Uterus (tissue), 4 donors: Measurements from ENCODE around the gene ELOVL1. TPM values are rescaled to one million over a fixed set of nuclear protein-coding genes. Genes with fewer than 3 reads are reported as not detected.

Source experiments
- DNase-seq, 2 donors: peaks; one replicate each; pipeline ENCODE4 v3.0.0-alpha.2; 2019 to 2020
- H3K27ac ChIP-seq, 2 donors: fragments of 200-600 bp; sonication (generic); 1 replicate in 1 of 2; 2 replicates in 1 of 2; pipeline ENCODE4 v1.5.1; 2016 to 2018
- H3K27me3 ChIP-seq, 2 donors: fragments of 200-600 bp; sonication (generic); one replicate each; pipeline ENCODE4 v1.5.1; 2018 to 2019; ENCODE audit warnings: control low read depth in 1 of 2
- H3K36me3 ChIP-seq, 2 donors: fragments of 200-600 bp; sonication (generic); one replicate each; pipeline ENCODE4 v1.5.1; 2019; ENCODE audit warnings: control low read depth in 1 of 2
- H3K4me1 ChIP-seq, 2 donors: fragments of 200-600 bp; sonication (generic); one replicate each; pipeline ENCODE4 v1.5.1; 2018 to 2019; ENCODE audit warnings: control low read depth in 1 of 2
- H3K4me3 ChIP-seq, 2 donors: fragments of 200-600 bp; sonication (generic); 1 replicate in 1 of 2; 2 replicates in 1 of 2; pipeline ENCODE4 v1.5.1; 2018 to 2019; ENCODE audit warnings: mild to moderate bottlenecking in 1 of 2
- H3K9me3 ChIP-seq, 2 donors: fragments of 200-600 bp; sonication (generic); one replicate each; pipeline ENCODE4 v1.5.1; 2019; ENCODE audit warnings: control low read depth in 1 of 2
- CTCF ChIP-seq, 4 experiments: fragments of 200-600 bp in 2 of 4; fragments of 450-650 bp in 2 of 4; sonication (generic) in 2 of 4; IDR thresholded peaks; one replicate each; pipeline ENCODE4 v1.5.1; 2016 to 2019; ENCODE audit warnings: antibody characterized with exemption in 4 of 4, mild to moderate bottlenecking in 2 of 4, moderate library complexity in 1 of 4
- POLR2A ChIP-seq, 2 donors: fragments of 450-650 bp; IDR thresholded peaks; one replicate each; pipeline ENCODE4 v1.6.1; 2016; ENCODE audit warnings: antibody characterized with exemption in 2 of 2, mild to moderate bottlenecking in 1 of 2, moderate library complexity in 1 of 2
- intact Hi-C: fragments of 100-400 bp; cut with DNase I; formaldehyde crosslinking; loops from one replicate; pipeline ENCODE4 v1.15.1; 2023; ENCODE audit warnings: low total_unique reads
- total RNA-seq, 4 donors: library from RNA; depleted of rRNA in 3 of 4; stranded (reverse); fragments of >200 nt in 3 of 4; gene quantifications; one replicate each; pipeline versions ENCODE4 v1.1.0 to v1.2.4, GENCODE V29; 2014 to 2023
- donor health status: DM: yes; HTN: yes; CAD: no.

The ELOVL1 gene
- total RNA-seq, 4 donors from 2014 or later = 7.9 to 62.8 (median 34.9) TPM

GRCh38 chr1:43388613-43389012, 20.8 kb upstream of the ELOVL1 start:
- intact Hi-C loops = no loop called here

GRCh38 chr1:43387976-43388599, 20.3 kb upstream of the ELOVL1 start:
- Histone ChIP-seq H3K9me3 (no peaks in the 10 kb centered on the region), H3K4me1 (peaks cover 0 to 17% of the 10 kb centered on the region in 2 donors), H3K36me3 (no peaks in the 10 kb centered on the region), H3K27ac (no peak overlapping the region), H3K4me3 (peak overlapping the region in 1 of 2 donors; percentile 80), H3K27me3 (no peaks in the 10 kb centered on the region)
- TF ChIP-seq CTCF (IDR thresholded peaks at IDR 0.05) (no peak), POLR2A (IDR thresholded peaks at IDR 0.05) (no peak)
- DNase-seq = no peak
- intact Hi-C loops = no loop called here

More at GRCh38 chr1:43388613-43389012, 20.8 kb upstream of the ELOVL1 start:
- no peak for DNase-seq
- Histone ChIP-seq H3K4me3 (peak overlapping the region; percentile 74 to 80), H3K27me3 (no peaks in the 10 kb centered on the region), H3K4me1 (peaks cover 0 to 17% of the 10 kb centered on the region in 2 donors), H3K36me3 (no peaks in the 10 kb centered on the region), H3K9me3 (no peaks in the 10 kb centered on the region), H3K27ac (peak overlapping the region in 1 of 2 donors; percentile 74)
- TF ChIP-seq POLR2A (IDR thresholded peaks at IDR 0.05) (no peak), CTCF (IDR thresholded peaks at IDR 0.05) (no peak)

- TF ChIP-seq POLR2A (IDR thresholded peaks at IDR 0.05) (no peak), CTCF (IDR thresholded peaks at IDR 0.05) (no peak)
- intact Hi-C loops = no loop called here
- H3K9me3 ChIP-seq = no peaks in the 10 kb centered on the region
- no peak overlapping the region for H3K4me3 ChIP-seq
- H3K27ac ChIP-seq = no peak overlapping the region
- DNase-seq = no peak
- no peaks in the 10 kb centered on the region for H3K36me3 ChIP-seq
- peaks cover 0 to 17% of the 10 kb centered on the region in 2 donors for H3K4me1 ChIP-seq
- H3K27me3 ChIP-seq = no peaks in the 10 kb centered on the region
These were observed 18.9 kb upstream of the ELOVL1 start for GRCh38 chr1:43386676-43387075.

GRCh38 chr1:43383449-43383848, 15.6 kb upstream of the ELOVL1 start:
- Histone ChIP-seq H3K27me3 (no peaks in the 10 kb centered on the region), H3K36me3 (no peaks in the 10 kb centered on the region), H3K4me1 (peaks cover 0 to 6% of the 10 kb centered on the region in 2 donors), H3K27ac (no peak overlapping the region), H3K9me3 (no peaks in the 10 kb centered on the region), H3K4me3 (no peak overlapping the region)
- no peak for DNase-seq
- intact Hi-C loops = no loop called here
- TF ChIP-seq CTCF (IDR thresholded peaks at IDR 0.05) (no peak), POLR2A (IDR thresholded peaks at IDR 0.05) (no peak)

GRCh38 chr1:43382027-43382779, 14.4 kb upstream of the ELOVL1 start:
- Histone ChIP-seq H3K9me3 (no peaks in the 10 kb centered on the region), H3K4me3 (no peak overlapping the region), H3K4me1 (no peaks in the 10 kb centered on the region), H3K27ac (no peak overlapping the region), H3K27me3 (no peaks in the 10 kb centered on the region), H3K36me3 (no peaks in the 10 kb centered on the region)
- no peak for DNase-seq
- intact Hi-C loops = no loop called here
- TF ChIP-seq CTCF (IDR thresholded peaks at IDR 0.05) (no peak), POLR2A (IDR thresholded peaks at IDR 0.05) (no peak)
